LNCaP clone FGC (cell line): ENCODE measurements around the gene TFIP11.

Experiments used
- DNase-seq: peaks from one replicate; pipeline ENCODE4 v3.0.0-alpha.2; 2011; ENCODE audit warnings: low read depth
- H3K4me3 ChIP-seq: 2 replicates; pipeline ENCODE4 v1.5.1; 2011; ENCODE audit warnings: mild to moderate bottlenecking, low read depth, low read length, control low read depth
- CTCF ChIP-seq: IDR thresholded peaks from 2 replicates; pipeline ENCODE4 v1.5.1; 2012; ENCODE audit warnings: mild to moderate bottlenecking; ENCODE audit not compliant: control insufficient read depth, insufficient read depth; ENCODE audit errors: extremely low read depth

The TFIP11 gene

GRCh38 chr22:26542831-26543230 is 30.6 kb upstream of the TFIP11 start:
- no peak overlapping the region for H3K4me3 ChIP-seq
- no peak for DNase-seq
- no peak for TF ChIP-seq CTCF

GRCh38 chr22:26541167-26541819 is 29.0 kb upstream of the TFIP11 start:
- DNase-seq, result no peak
- H3K4me3 ChIP-seq, result no peak overlapping the region
- TF ChIP-seq CTCF, result no peak

- DNase-seq, result no peak
- H3K4me3 ChIP-seq, result no peak overlapping the region
- TF ChIP-seq CTCF, result no peak
Measured at GRCh38 chr22:26540119-26540518, 27.8 kb upstream of the TFIP11 start.

GRCh38 chr22:26536762-26537134 is 24.5 kb upstream of the TFIP11 start:
- no peak for DNase-seq
- TF ChIP-seq CTCF, result no peak
- no peak overlapping the region for H3K4me3 ChIP-seq

- no peak for DNase-seq
- no peak overlapping the region for H3K4me3 ChIP-seq
- no peak for TF ChIP-seq CTCF
Measured at GRCh38 chr22:26536056-26536761, 23.9 kb upstream of the TFIP11 start.

- no peak for TF ChIP-seq CTCF
- no peak overlapping the region for H3K4me3 ChIP-seq
- DNase-seq, result no peak
Measured at GRCh38 chr22:26535603-26535908, 23.3 kb upstream of the TFIP11 start.

- TF ChIP-seq CTCF, result no peak
- H3K4me3 ChIP-seq, result no peak overlapping the region
- DNase-seq, result no peak
Measured at GRCh38 chr22:26534874-26535602, 22.8 kb upstream of the TFIP11 start.
